D341Med (cell line): ENCODE results near the gene IPMK.

ENCODE experiments used
- DNase-seq: peaks from one replicate; pipeline ENCODE4 v3.0.0; 2012; ENCODE audit warnings: low spot score

The IPMK gene

DNA sequence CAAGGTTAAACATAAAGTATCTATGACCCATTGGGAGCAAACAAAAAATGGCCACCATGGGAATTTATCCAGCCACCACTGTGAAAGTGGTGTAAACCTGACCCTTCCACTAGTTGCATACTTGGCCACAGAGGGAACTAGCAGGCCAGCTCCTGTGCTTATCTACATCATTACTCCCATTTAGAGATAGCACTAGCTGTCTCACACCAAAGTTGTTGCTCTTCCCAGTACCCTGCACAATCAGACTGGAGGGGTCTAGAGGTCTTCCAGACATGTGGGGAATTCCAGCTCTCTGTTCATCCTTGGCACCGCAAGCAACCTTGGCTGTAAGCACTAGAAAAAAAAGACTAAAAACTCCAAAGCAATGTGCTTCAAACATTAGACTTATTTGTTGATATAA, 113.9 kb downstream of the IPMK start:
- no peak for DNase-seq

DNA sequence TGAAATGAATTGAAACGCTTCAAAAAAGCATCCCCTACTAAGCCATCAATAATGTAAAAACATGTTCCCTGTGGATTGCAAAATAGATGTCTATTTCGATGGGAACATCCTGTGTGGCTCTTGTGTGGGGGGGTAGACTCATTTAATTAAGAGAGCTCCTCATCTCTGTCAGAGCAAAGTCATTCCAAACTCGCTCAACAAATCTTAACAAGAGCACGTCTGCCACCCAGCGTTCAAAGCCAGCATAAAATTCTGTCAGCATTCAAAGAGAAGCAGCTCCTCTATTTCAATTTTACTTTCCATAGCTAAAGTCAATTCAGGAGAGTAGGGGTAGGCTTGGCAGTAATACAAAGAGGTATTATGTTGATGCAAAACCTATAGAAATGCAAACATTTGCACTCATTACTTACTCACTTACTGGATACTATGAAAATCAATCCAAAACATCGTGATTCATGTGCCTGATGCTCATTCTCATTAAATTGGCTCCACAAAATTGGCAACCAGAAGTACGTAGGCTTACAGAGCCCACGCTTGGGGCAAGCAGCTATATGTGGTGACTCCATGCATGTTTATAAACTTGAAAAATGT, 114.9 kb downstream of the IPMK start:
- DNase-seq, result peak; percentile 73

DNA sequence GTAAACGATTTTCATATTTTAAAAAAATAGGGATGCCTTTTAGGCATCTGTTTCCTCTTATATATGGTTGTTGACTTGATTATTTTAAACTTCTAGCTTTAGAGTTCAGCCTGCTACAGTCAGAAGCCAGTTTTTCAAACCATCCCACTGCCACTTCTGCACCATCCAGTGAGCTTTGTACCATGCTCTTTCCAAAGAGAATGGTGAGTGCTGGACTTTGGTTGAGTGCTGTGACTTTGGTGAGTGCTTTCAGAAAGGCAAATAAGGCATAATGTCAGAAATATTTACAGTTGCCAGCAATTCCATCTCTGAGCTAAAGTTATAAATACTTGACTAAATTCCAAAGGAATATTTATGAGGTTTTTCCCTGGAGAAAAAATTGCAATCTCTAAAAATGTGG, 117.4 kb downstream of the IPMK start:
- DNase-seq, result no peak

DNA sequence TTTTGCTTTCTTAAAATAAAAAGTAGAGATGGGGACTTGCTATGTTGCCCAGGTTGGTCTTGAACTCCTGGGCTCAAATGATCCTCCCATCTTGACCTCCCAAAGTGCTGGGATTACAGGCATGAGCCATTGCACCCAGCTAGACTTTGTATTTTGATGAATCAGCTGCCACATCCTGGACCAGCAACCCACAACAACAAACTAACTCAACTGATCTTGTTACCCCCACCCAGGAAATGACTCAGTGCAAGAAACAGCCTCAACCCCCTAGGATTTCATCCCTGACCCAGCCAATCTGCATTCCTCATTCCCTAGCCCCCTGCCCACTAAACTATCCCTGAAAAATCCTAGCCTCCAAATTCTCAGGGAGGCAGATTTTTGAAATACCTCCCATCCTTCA, 123.8 kb downstream of the IPMK start:
- DNase-seq, result no peak
